ENCODE data around the gene NDUFB8. TPM values are rescaled to one million over a fixed set of nuclear protein-coding genes. Genes with fewer than 3 reads are reported as not detected.

The NDUFB8 gene
- total and polyA plus RNA-seq, 2 of the 4 experiments (the other 2 are of a cell fraction), result 99.1 to 265 TPM

DNA sequence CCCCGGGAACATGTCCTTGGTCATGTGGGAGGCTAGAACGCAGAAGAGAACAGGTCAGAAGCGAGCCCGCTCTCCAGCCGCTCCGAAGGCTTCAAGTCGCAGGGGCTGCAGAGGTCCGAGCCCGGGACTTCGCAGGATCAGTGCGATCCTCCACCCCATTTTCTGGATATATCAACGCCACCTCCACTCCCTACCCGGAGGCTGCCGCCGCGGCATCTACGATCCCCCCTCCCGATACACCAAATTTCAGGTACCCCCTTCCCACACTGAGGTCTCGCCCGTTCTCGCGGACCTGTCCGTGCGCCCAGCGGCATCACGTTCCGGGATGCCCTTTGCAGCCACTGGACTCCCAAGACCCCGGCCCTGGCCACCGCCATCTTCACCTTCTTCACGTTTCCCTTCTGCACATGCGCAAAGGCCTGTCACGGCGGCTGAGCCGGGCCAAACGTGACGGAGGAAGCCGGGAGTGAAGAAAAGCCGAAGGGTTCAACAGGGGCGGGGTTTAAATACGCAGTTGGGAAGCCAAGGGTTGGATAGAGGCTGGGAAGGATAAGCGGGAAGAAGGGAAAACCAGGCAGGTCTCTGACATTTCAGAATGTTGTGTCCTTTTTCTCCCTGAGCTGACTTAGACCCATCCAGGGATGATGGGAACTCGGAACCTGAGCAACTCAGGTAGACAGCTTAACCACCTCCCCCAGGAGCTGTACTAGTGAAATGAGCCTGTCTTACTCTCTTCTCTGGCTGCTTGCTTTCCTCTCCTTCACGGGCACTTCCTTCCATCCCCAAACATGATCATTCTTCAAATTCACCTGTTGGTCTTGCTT is at the start of gene NDUFB8 (continued):
- TF ChIP-seq, protein P1, sequence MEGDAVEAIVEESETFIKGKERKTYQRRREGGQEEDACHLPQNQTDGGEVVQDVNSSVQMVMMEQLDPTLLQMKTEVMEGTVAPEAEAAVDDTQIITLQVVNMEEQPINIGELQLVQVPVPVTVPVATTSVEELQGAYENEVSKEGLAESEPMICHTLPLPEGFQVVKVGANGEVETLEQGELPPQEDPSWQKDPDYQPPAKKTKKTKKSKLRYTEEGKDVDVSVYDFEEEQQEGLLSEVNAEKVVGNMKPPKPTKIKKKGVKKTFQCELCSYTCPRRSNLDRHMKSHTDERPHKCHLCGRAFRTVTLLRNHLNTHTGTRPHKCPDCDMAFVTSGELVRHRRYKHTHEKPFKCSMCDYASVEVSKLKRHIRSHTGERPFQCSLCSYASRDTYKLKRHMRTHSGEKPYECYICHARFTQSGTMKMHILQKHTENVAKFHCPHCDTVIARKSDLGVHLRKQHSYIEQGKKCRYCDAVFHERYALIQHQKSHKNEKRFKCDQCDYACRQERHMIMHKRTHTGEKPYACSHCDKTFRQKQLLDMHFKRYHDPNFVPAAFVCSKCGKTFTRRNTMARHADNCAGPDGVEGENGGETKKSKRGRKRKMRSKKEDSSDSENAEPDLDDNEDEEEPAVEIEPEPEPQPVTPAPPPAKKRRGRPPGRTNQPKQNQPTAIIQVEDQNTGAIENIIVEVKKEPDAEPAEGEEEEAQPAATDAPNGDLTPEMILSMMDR (conservative IDR thresholded peaks at IDR 0.05; ENCODE audit: low read depth, low read length), result no peak
- no peak for TF ChIP-seq CEBPB (IDR thresholded peaks at IDR 0.05; ENCODE audit: low read depth, low read length)
- no peak for TF ChIP-seq RCOR1 (IDR thresholded peaks at IDR 0.05; ENCODE audit: insufficient replicate concordance, low read length)
- TF ChIP-seq RFX5 (IDR thresholded peaks at IDR 0.05; ENCODE audit: low read depth, low read length), result no peak
- TF ChIP-seq NFE2L2 (IDR thresholded peaks at IDR 0.05; ENCODE audit: low read depth, low read length), result no peak

All from IMR-90 (cell line).